H9 (cell line): ENCODE measurements around the gene PARD3. TPM values are rescaled to one million over a fixed set of nuclear protein-coding genes. Genes with fewer than 3 reads are reported as not detected.
"Not testable (repeated sequence)": the region's sequence is repeated elsewhere in the genome, so short reads cannot be mapped to it uniquely, and the experiment has no call there.

ENCODE experiments used
- DNase-seq: peaks from one replicate; pipeline ENCODE4 v3.0.0-alpha.2; 2017
- H2AFZ ChIP-seq: one replicate; pipeline ENCODE4 v1.6.1; 2013; ENCODE audit warnings: mild to moderate bottlenecking, low read length, control low read depth, moderate library complexity
- H2AK5ac ChIP-seq: 2 replicates; pipeline ENCODE4 v1.6.1; 2013; ENCODE audit warnings: low read length, control low read depth, mixed read lengths; ENCODE audit not compliant: insufficient read length
- H2BK120ac ChIP-seq: one replicate; pipeline ENCODE4 v1.6.1; 2013; ENCODE audit warnings: low read depth, mild to moderate bottlenecking, low read length, control low read depth, inconsistent platforms; ENCODE audit not compliant: poor library complexity, severe bottlenecking
- H2BK12ac ChIP-seq: 2 replicates; pipeline ENCODE4 v1.6.1; 2013; ENCODE audit warnings: low read length, control low read depth, mixed read lengths, low read depth; ENCODE audit not compliant: insufficient read length
- H2BK15ac ChIP-seq: 2 replicates; pipeline ENCODE4 v1.6.1; 2013; ENCODE audit warnings: low read depth, low read length, control low read depth
- H2BK20ac ChIP-seq: one replicate; pipeline ENCODE4 v1.6.1; 2013; ENCODE audit warnings: low read depth, mild to moderate bottlenecking, low read length, control low read depth, inconsistent platforms; ENCODE audit not compliant: poor library complexity, severe bottlenecking
- H2BK5ac ChIP-seq: 2 replicates; pipeline ENCODE4 v1.6.1; 2013; ENCODE audit warnings: low read length, control low read depth, mixed read lengths; ENCODE audit not compliant: insufficient read length
- H3K14ac ChIP-seq: 2 replicates; pipeline ENCODE4 v1.6.1; 2013; ENCODE audit warnings: low read length, control low read depth; ENCODE audit not compliant: insufficient read depth
- H3K18ac ChIP-seq: 2 replicates; pipeline ENCODE4 v1.6.1; 2013; ENCODE audit warnings: low read depth, mild to moderate bottlenecking, mixed read lengths, low read length, control low read depth; ENCODE audit not compliant: insufficient read length
- H3K23ac ChIP-seq: 2 replicates; pipeline ENCODE4 v1.6.1; 2013; ENCODE audit warnings: low read length, control low read depth, mixed read lengths, low read depth; ENCODE audit not compliant: insufficient read length
- H3K23me2 ChIP-seq: 2 replicates; pipeline ENCODE4 v1.6.1; 2013; ENCODE audit warnings: low read depth, mild to moderate bottlenecking, mixed read lengths, low read length, control low read depth; ENCODE audit not compliant: insufficient read length, poor library complexity, severe bottlenecking
- H3K27ac ChIP-seq: 2 replicates; pipeline ENCODE4 v1.5.1; 2013; ENCODE audit warnings: low read length, control low read depth, mixed read lengths, low read depth; ENCODE audit not compliant: insufficient read length
- H3K27me3 ChIP-seq: 2 replicates; pipeline ENCODE4 v1.6.1; 2013; ENCODE audit warnings: low read length, control low read depth, inconsistent platforms; ENCODE audit not compliant: insufficient read depth
- H3K4ac ChIP-seq: 2 replicates; pipeline ENCODE4 v1.6.1; 2013; ENCODE audit warnings: low read depth, mild to moderate bottlenecking, control low read depth, inconsistent platforms, low read length, moderate library complexity
- H3K4me1 ChIP-seq: 2 replicates; pipeline ENCODE4 v1.6.1; 2013; ENCODE audit warnings: low read length, control low read depth, inconsistent platforms; ENCODE audit not compliant: insufficient read depth
- H3K4me2 ChIP-seq: 2 replicates; pipeline ENCODE4 v1.6.1; 2013; ENCODE audit warnings: low read length, control low read depth, mixed read lengths; ENCODE audit not compliant: insufficient read length, insufficient read depth
- H3K56ac ChIP-seq: 2 replicates; pipeline ENCODE4 v1.6.1; 2013; ENCODE audit warnings: low read depth, mild to moderate bottlenecking, mixed read lengths, low read length, control low read depth; ENCODE audit not compliant: insufficient read length
- H3K79me1 ChIP-seq: 2 replicates; pipeline ENCODE4 v1.6.1; 2013; ENCODE audit warnings: low read depth, mild to moderate bottlenecking, moderate library complexity, low read length, control low read depth, inconsistent platforms; ENCODE audit not compliant: insufficient read depth, poor library complexity, severe bottlenecking
- H3K79me2 ChIP-seq: 2 replicates; pipeline ENCODE4 v1.6.1; 2013; ENCODE audit warnings: low read length, control low read depth, inconsistent platforms; ENCODE audit not compliant: insufficient read depth
- H3K9ac ChIP-seq: 2 replicates; pipeline ENCODE4 v1.6.1; 2013; ENCODE audit warnings: low read length, control low read depth, mixed read lengths; ENCODE audit not compliant: insufficient read length; ENCODE audit errors: extremely low read depth
- H3K9me3 ChIP-seq: one replicate; pipeline ENCODE4 v1.6.1; 2013; ENCODE audit warnings: low read depth, low read length, inconsistent platforms; ENCODE audit not compliant: control insufficient read depth
- H3T11ph ChIP-seq: one replicate; pipeline ENCODE4 v1.6.1; 2013; ENCODE audit warnings: mild to moderate bottlenecking, low read length, control low read depth, inconsistent platforms
- H4K20me1 ChIP-seq: one replicate; pipeline ENCODE4 v1.6.1; 2013; ENCODE audit not compliant: control insufficient read depth, insufficient read length, insufficient read depth
- H4K5ac ChIP-seq: 2 replicates; pipeline ENCODE4 v1.6.1; 2013; ENCODE audit warnings: low read depth, mild to moderate bottlenecking, mixed read lengths, low read length, control low read depth; ENCODE audit not compliant: insufficient read length
- H4K8ac ChIP-seq: replicated peaks from 2 replicates; pipeline ENCODE4 v1.6.1; 2013; ENCODE audit warnings: low read length, control low read depth, mixed read lengths, low read depth; ENCODE audit not compliant: insufficient read length
- H4K91ac ChIP-seq: 2 replicates; pipeline ENCODE4 v1.6.1; 2013; ENCODE audit warnings: low read depth, mild to moderate bottlenecking, moderate library complexity, mixed read lengths, low read length, control low read depth; ENCODE audit not compliant: insufficient read length
- H3K27ac Mint-ChIP-seq, 3 experiments: 2 replicates in 2 of 3; 3 replicates in 1 of 3; pipeline ENCODE4 v1.8.0; 2020 to 2021; ENCODE audit warnings: mixed read lengths in 3 of 3, mild to moderate bottlenecking in 1 of 3, moderate library complexity in 1 of 3
- H3K27me3 Mint-ChIP-seq: 2 replicates; pipeline ENCODE4 v1.8.0; 2021; ENCODE audit warnings: low read depth, mild to moderate bottlenecking, moderate library complexity, mixed read lengths
- H3K36me3 Mint-ChIP-seq, 3 experiments: 2 replicates in 2 of 3; 3 replicates in 1 of 3; pipeline ENCODE4 v1.8.0; 2020 to 2021; ENCODE audit warnings: low read depth in 3 of 3, mixed read lengths in 3 of 3; ENCODE audit not compliant: insufficient read depth in 1 of 3
- H3K4me1 Mint-ChIP-seq, 2 experiments: 2 replicates each; pipeline ENCODE4 v1.8.0; 2020; ENCODE audit warnings: mixed read lengths in 2 of 2
- H3K4me3 Mint-ChIP-seq, 2 experiments: 2 replicates in 1 of 2; 3 replicates in 1 of 2; pipeline ENCODE4 v1.8.0; 2020 to 2021; ENCODE audit warnings: mild to moderate bottlenecking in 2 of 2, mixed read lengths in 2 of 2, moderate library complexity in 1 of 2
- H3K9me3 Mint-ChIP-seq, 2 experiments: 2 replicates in 1 of 2; 3 replicates in 1 of 2; pipeline ENCODE4 v1.8.0; 2020; ENCODE audit warnings: mild to moderate bottlenecking in 2 of 2, mixed read lengths in 2 of 2, moderate library complexity in 1 of 2
- WGBS: extraction: QIAGEN DNeasy Blood & Tissue Kit; methylation state at CpG from one replicate; pipeline ENCODE4 v1.1.7; 2013; ENCODE audit warnings: missing lambda C conversion rate, low lambda C conversion rate, mixed read lengths; ENCODE audit not compliant: insufficient read length; ENCODE audit errors: extremely low coverage; 5-methylcytosine and 5-hydroxymethylcytosine counted together
- total RNA-seq: library from RNA; stranded (reverse); gene quantifications from 2 replicates; pipeline ENCODE4 v1.2.1, GENCODE V29; 2021
- TF ChIP-seq, protein P1 (sequence below): fragments of 200-600 bp; sonication (generic); conservative IDR thresholded peaks from 3 replicates; pipeline ENCODE4 v1.8.0; 2021; ENCODE audit warnings: antibody characterized with exemption, mild to moderate bottlenecking

PARD3 gene
- total RNA-seq, 1 experiment from 2014 or later: 44.7 TPM

- Histone ChIP-seq H2AFZ (no peak overlapping the region), H3K18ac (no peak overlapping the region), H3K56ac (no peak overlapping the region), H4K8ac (no peak overlapping the region), H2BK120ac (no peak overlapping the region), H3K14ac (no peak overlapping the region), H2AK5ac (no peak overlapping the region), H3K27me3 (no peaks in the 10 kb centered on the region), H3K79me1 (no peaks in the 10 kb centered on the region), H2BK5ac (no peak overlapping the region), H2BK15ac (no peak overlapping the region), H4K91ac (no peak overlapping the region), H3K27ac (no peak overlapping the region), H4K20me1 (no peaks in the 10 kb centered on the region), H3K4me2 (no peak overlapping the region), H3K23ac (no peak overlapping the region), H2BK20ac (no peak overlapping the region), H3K9ac (no peak overlapping the region), H3K23me2 (no peaks in the 10 kb centered on the region), H3K9me3 (no peaks in the 10 kb centered on the region), H2BK12ac (no peak overlapping the region), H3K4ac (no peak overlapping the region), H3T11ph (no peak overlapping the region), H3K79me2 (no peaks in the 10 kb centered on the region), H4K5ac (no peak overlapping the region), H3K4me1 (no peaks in the 10 kb centered on the region)
- TF ChIP-seq, protein P1, sequence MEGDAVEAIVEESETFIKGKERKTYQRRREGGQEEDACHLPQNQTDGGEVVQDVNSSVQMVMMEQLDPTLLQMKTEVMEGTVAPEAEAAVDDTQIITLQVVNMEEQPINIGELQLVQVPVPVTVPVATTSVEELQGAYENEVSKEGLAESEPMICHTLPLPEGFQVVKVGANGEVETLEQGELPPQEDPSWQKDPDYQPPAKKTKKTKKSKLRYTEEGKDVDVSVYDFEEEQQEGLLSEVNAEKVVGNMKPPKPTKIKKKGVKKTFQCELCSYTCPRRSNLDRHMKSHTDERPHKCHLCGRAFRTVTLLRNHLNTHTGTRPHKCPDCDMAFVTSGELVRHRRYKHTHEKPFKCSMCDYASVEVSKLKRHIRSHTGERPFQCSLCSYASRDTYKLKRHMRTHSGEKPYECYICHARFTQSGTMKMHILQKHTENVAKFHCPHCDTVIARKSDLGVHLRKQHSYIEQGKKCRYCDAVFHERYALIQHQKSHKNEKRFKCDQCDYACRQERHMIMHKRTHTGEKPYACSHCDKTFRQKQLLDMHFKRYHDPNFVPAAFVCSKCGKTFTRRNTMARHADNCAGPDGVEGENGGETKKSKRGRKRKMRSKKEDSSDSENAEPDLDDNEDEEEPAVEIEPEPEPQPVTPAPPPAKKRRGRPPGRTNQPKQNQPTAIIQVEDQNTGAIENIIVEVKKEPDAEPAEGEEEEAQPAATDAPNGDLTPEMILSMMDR: no peak
- Mint-ChIP-seq H3K27me3 (0 out of 2 replicates have a peak, but pooled peaks cover 2% of the 10 kb centered on the region), H3K4me3 (no peak overlapping the region), H3K9me3 (peaks cover under 1 to 3% of the 10 kb centered on the region in 2 experiments; a peak in 2 of 5 replicates), H3K27ac (no peak overlapping the region), H3K4me1 (no peaks in the 10 kb centered on the region), H3K36me3 (no peaks in the 10 kb centered on the region)
- DNase-seq: no peak
- WGBS: no CpG with 5 or more reads among the region's 3 CpGs
These were observed 741.0 kb downstream of the PARD3 start for GRCh38 chr10:34074051-34074450.

- H2BK15ac ChIP-seq, H3K4me3 Mint-ChIP-seq, DNase-seq, H3K79me2 ChIP-seq, H3K27ac Mint-ChIP-seq, H3K9me3 ChIP-seq, H3K27me3 ChIP-seq, H3K9ac ChIP-seq, H2BK5ac ChIP-seq, H3K18ac ChIP-seq, H3K4me2 ChIP-seq, H3K23ac ChIP-seq, H4K5ac ChIP-seq, H3K56ac ChIP-seq, H2BK20ac ChIP-seq, H3K27me3 Mint-ChIP-seq, H2AK5ac ChIP-seq, H3K4me1 ChIP-seq, H3K27ac ChIP-seq, H2BK120ac ChIP-seq, H3K4me1 Mint-ChIP-seq, H3K79me1 ChIP-seq, H3K14ac ChIP-seq, H4K20me1 ChIP-seq, H3K23me2 ChIP-seq, H3K4ac ChIP-seq, H2BK12ac ChIP-seq, H3T11ph ChIP-seq, H2AFZ ChIP-seq, H4K91ac ChIP-seq, H4K8ac ChIP-seq: not testable (repeated sequence)
- peaks cover 5 to 19% (median 8%) of the 10 kb centered on the region in 3 experiments; a peak in 6 of 7 replicates for H3K36me3 Mint-ChIP-seq
- peaks cover 23 to 31% of the 10 kb centered on the region in 2 experiments for H3K9me3 Mint-ChIP-seq
- no CpG with 5 or more reads among the region's 6 CpGs for WGBS
These were observed 747.4 kb downstream of the PARD3 start for GRCh38 chr10:34067741-34068140.
